ENCODE measurements around the gene ACMSD. TPM values are rescaled to one million over a fixed set of nuclear protein-coding genes. Genes with fewer than 3 reads are reported as not detected.
A peak's percentile ranks its signal among the peaks of the same experiment; 100 is the strongest.

The ACMSD gene
- total and polyA plus RNA-seq, 2 experiments from 2014 or later, result 0.46 TPM; not detected in 1

DNA sequence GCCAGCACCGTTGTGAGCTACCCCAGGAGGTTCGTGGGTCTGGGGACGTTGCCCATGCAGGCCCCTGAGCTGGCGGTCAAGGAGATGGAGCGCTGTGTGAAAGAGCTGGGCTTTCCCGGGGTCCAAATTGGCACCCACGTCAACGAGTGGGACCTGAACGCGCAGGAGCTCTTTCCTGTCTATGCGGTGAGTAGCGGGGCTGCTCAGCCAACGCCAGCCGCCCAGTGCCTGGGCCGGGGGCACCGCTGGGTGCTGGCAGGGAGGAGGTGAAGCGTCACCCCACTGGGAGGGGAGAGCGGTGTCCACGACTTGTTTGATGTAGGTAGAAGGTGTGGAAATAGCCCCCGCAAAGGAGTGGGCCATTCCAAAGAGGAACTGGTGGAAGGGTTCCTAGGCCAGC lies 25.0 kb downstream of the ACMSD start:
- no peak for DNase-seq (ENCODE audit: low read depth in 1 of 2, low spot score in 1 of 2)
- TF ChIP-seq, protein P1, sequence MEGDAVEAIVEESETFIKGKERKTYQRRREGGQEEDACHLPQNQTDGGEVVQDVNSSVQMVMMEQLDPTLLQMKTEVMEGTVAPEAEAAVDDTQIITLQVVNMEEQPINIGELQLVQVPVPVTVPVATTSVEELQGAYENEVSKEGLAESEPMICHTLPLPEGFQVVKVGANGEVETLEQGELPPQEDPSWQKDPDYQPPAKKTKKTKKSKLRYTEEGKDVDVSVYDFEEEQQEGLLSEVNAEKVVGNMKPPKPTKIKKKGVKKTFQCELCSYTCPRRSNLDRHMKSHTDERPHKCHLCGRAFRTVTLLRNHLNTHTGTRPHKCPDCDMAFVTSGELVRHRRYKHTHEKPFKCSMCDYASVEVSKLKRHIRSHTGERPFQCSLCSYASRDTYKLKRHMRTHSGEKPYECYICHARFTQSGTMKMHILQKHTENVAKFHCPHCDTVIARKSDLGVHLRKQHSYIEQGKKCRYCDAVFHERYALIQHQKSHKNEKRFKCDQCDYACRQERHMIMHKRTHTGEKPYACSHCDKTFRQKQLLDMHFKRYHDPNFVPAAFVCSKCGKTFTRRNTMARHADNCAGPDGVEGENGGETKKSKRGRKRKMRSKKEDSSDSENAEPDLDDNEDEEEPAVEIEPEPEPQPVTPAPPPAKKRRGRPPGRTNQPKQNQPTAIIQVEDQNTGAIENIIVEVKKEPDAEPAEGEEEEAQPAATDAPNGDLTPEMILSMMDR (IDR thresholded peaks at IDR 0.05; ENCODE audit: low read depth, low read length), result no peak
- Histone ChIP-seq H3K4me3 (no peak overlapping the region), H3K27me3 (no peaks in the 10 kb centered on the region), H3K36me3 (no peaks in the 10 kb centered on the region), H3K27ac (no peak overlapping the region), H3K4me1 (ENCODE audit: low read depth) (no peaks in the 10 kb centered on the region), H3K9me3 (ENCODE audit: low read depth) (no peaks in the 10 kb centered on the region)

DNA sequence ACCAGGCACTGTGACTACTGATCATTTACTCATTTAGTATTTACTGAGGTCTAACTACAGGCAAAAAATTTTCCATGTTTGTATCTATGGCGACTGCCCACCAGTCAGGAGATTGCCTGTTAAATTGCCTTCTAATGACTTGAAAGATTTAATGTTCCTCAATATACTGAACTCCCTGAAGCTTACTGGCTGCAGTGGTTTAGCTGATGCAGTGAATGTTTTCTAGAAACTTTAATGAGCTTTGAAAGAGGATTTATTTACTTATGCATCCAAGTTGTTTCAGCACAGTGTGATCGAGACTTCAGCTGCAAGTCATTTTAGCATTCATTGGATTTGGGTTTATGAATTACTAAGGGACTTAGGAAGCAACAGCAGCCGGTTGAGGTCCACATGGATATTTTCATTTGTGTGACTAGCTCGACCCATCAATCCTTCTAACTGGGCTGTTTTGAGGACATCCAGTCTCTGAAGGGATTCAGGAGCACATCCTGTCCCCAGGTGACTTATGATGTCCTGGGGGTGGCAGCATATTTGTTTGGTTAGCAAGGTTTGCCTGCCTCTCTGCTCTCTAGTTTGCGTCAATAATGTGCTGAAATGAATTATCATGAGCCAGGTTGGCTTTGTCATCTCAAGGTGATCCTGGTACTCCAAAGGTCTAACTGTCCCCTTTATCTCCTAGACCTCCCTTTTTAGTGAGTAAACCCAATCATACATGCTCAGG lies 26.8 kb downstream of the ACMSD start:
- no peak for DNase-seq (ENCODE audit: low read depth in 1 of 2, low spot score in 1 of 2)
- H3K36me3 ChIP-seq, result no peaks in the 10 kb centered on the region
- no peak overlapping the region for H3K27ac ChIP-seq
- H3K9me3 ChIP-seq (ENCODE audit: low read depth), result no peaks in the 10 kb centered on the region
- no peak overlapping the region for H3K4me3 ChIP-seq
- H3K4me1 ChIP-seq (ENCODE audit: low read depth), result no peaks in the 10 kb centered on the region
- TF ChIP-seq, protein P1 (IDR thresholded peaks at IDR 0.05; ENCODE audit: low read depth, low read length), result no peak
- no peaks in the 10 kb centered on the region for H3K27me3 ChIP-seq

DNA sequence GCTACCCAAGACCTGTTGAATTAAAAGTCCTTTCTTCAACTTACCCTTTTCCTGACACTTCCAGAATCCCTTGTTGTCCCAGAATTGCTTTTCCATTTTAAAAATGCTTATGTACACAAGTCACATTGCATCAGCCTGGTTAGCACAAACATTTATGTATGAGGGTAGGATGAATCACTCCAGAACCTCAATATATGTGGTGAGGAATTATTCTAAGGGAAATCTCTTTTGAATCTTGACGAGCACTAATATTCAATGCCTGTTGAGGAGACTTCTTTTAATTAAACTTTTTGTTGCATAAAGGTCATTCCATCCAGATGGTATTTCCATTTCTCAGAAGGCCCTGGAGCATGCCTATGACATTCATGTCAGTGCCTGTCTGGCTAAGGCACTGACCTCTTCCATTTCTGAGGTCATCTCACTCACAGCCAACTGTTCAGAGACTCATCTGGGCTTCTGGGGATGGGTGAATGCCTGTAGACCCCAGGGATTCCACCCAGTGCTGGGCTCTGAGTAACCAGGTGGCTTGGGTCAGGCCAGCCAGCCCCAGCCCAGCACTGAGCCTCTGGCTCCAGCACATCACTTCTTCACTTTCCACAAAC lies 28.2 kb downstream of the ACMSD start:
- TF ChIP-seq, protein P1 (IDR thresholded peaks at IDR 0.05; ENCODE audit: low read depth, low read length), result no peak
- Histone ChIP-seq H3K27me3 (no peaks in the 10 kb centered on the region), H3K4me1 (ENCODE audit: low read depth) (no peaks in the 10 kb centered on the region), H3K4me3 (no peak overlapping the region), H3K27ac (no peak overlapping the region), H3K9me3 (ENCODE audit: low read depth) (no peaks in the 10 kb centered on the region), H3K36me3 (no peaks in the 10 kb centered on the region)
- no peak for DNase-seq (ENCODE audit: low read depth in 1 of 2, low spot score in 1 of 2)

DNA sequence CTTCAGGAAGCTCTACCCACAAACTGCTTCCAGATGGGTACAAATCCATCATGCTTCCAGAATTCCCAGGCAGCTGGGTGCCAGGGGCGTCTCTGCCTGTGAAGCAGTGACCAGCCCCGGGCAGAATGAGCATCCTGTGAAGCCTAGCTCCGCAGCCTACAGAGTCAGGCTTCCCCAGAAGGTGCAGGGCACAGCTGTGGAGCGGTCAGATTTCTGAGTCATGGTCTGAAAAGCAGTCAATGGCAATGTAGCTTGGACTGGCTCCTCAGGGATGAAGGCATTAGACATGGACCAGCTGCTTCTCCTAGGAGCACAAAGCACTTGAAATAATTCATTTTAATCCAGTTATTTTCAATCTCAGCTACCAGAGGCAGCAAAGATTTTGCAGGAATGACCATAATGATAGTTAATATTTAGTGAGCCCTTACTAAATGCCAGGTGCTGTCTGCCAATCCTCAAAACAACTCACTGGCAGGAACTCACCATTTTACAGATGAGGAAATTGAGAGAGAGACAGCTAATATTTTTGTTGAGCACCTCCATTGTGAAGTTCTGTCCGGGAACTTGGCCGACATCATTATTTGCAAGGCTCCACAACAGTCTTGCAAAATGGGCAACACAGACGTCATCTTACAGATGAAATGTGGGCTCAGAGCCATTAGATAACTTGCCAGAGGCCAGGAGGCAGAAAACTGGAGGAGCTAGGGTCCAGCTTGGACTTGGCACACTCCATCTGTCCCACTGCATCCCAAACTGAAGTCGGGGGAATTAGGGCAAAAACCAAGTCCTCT lies 31.7 kb downstream of the ACMSD start:
- Histone ChIP-seq H3K27me3 (no peaks in the 10 kb centered on the region), H3K36me3 (no peaks in the 10 kb centered on the region), H3K27ac (no peak overlapping the region), H3K9me3 (ENCODE audit: low read depth) (no peaks in the 10 kb centered on the region), H3K4me3 (no peak overlapping the region), H3K4me1 (ENCODE audit: low read depth) (no peaks in the 10 kb centered on the region)
- TF ChIP-seq, protein P1 (IDR thresholded peaks at IDR 0.05; ENCODE audit: low read depth, low read length), result no peak
- peak in 1 of 2 donors; percentile 37 for DNase-seq (ENCODE audit: low read depth in 1 of 2, low spot score in 1 of 2)

DNA sequence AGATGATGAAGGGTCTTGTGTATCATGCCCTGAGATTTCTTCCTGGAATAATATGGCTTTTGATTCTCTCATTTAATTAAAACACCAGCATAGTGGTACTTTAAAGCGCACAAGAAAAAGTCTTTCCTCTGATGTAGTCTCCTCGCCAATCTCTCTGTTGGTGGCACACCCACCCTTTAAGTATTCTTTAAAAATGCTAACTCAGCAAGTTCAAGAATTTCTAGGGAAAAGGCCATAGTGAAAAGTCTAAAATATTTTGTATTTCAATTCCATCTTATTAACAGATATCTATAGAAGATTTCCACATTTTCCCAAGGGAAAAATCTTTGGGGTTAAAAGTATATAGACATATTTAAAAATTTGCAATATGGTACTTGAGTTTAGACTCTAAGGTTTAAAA lies 34.7 kb downstream of the ACMSD start:
- H3K4me3 ChIP-seq, result no peak overlapping the region
- TF ChIP-seq, protein P1 (IDR thresholded peaks at IDR 0.05; ENCODE audit: low read depth, low read length), result no peak
- H3K4me1 ChIP-seq (ENCODE audit: low read depth), result no peaks in the 10 kb centered on the region
- H3K9me3 ChIP-seq (ENCODE audit: low read depth), result no peaks in the 10 kb centered on the region
- no peak for DNase-seq (ENCODE audit: low read depth in 1 of 2, low spot score in 1 of 2)
- no peaks in the 10 kb centered on the region for H3K27me3 ChIP-seq
- H3K27ac ChIP-seq, result no peak overlapping the region
- H3K36me3 ChIP-seq, result no peaks in the 10 kb centered on the region
